Bronchial epithelial cell (primary cell): ENCODE data around the gene ASS1. TPM values are rescaled to one million over a fixed set of nuclear protein-coding genes. Genes with fewer than 3 reads are reported as not detected.

ENCODE experiments used
- DNase-seq: peaks from one replicate; pipeline ENCODE4 v3.0.0-alpha.2; 2010; ENCODE audit warnings: low read depth
- FAIRE-seq: peaks from 2 replicates; lab custom pipeline; 2011; peaks lifted over from hg19 to GRCh38; lab: Jason Lieb, UNC
- H3K27me3 ChIP-seq: 2 replicates; pipeline ENCODE4 v1.5.1; 2011; ENCODE audit warnings: low read length; ENCODE audit not compliant: control insufficient read depth, insufficient read depth
- H3K36me3 ChIP-seq: 2 replicates; pipeline ENCODE4 v1.5.1; 2011; ENCODE audit warnings: low read length; ENCODE audit not compliant: control insufficient read depth, insufficient read depth
- H3K4me3 ChIP-seq: 2 replicates; pipeline ENCODE4 v1.5.1; 2011; ENCODE audit warnings: mild to moderate bottlenecking, low read depth, low read length, control low read depth
- CTCF ChIP-seq: IDR thresholded peaks from 2 replicates; pipeline ENCODE4 v1.5.1; 2011; ENCODE audit warnings: mild to moderate bottlenecking, moderate library complexity, low read length, control low read depth, inconsistent platforms; ENCODE audit not compliant: insufficient read depth, severe bottlenecking
- total RNA-seq: library from RNA; depleted of rRNA; stranded (reverse); fragments of >200 nt; gene quantifications from 2 replicates; pipeline ENCODE4 v1.2.1, GENCODE V29; 2014

The ASS1 gene
- total RNA-seq, 1 donor from 2014 or later, result 415 TPM

GRCh38 chr9:130414910-130415746 is 29.6 kb upstream of the ASS1 start:
- no peak for FAIRE-seq
- peaks cover 8% of the 10 kb centered on the region for H3K27me3 ChIP-seq
- no peak for DNase-seq
- no peak overlapping the region for H3K4me3 ChIP-seq
- H3K36me3 ChIP-seq, result no peaks in the 10 kb centered on the region
- TF ChIP-seq CTCF, result no peak

DNA sequence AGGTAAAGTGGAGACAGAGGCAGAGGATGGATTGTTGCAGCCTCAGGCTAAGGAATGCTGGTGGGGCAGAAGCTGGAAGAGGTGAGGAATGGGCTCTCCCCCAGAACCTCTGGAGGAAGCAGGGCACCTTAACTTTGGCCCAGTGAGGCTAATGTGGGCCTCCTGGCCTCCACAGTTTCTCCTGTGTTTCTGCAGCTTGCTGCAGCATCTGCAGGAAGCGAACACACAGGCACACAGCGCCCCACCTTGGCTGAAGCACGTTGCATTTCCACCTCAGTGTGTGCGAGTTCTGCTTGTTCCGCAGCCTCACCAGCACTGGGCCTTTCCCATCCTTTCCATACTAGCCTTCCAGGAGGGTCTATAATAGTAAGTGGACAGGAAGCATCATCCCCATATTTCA is 27.2 kb upstream of the ASS1 start:
- DNase-seq (no peak), FAIRE-seq (no peak)
- peak; percentile 13 for TF ChIP-seq CTCF
- no peak overlapping the region for H3K4me3 ChIP-seq
- H3K27me3 ChIP-seq, result peaks cover 10% of the 10 kb centered on the region
- no peaks in the 10 kb centered on the region for H3K36me3 ChIP-seq

DNA sequence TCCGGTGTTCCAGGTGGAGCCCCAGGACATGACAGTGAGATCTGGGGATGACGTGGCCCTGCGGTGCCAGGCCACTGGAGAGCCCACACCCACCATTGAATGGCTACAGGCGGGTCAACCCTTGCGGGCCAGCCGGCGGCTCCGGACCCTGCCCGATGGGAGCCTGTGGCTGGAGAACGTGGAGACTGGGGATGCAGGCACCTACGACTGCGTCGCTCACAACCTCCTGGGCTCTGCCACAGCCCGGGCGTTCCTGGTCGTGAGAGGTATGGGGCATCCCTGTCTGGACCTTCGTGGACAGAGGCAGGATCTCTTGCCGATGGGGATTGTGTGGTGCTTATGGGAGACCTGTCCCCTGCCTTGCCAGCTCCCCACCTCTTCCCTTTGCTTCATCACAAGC is 26.0 kb upstream of the ASS1 start:
- no peak for TF ChIP-seq CTCF
- FAIRE-seq (no peak), DNase-seq (no peak)
- H3K27me3 ChIP-seq, result peaks cover 12% of the 10 kb centered on the region
- H3K36me3 ChIP-seq, result no peaks in the 10 kb centered on the region
- no peak overlapping the region for H3K4me3 ChIP-seq

DNA sequence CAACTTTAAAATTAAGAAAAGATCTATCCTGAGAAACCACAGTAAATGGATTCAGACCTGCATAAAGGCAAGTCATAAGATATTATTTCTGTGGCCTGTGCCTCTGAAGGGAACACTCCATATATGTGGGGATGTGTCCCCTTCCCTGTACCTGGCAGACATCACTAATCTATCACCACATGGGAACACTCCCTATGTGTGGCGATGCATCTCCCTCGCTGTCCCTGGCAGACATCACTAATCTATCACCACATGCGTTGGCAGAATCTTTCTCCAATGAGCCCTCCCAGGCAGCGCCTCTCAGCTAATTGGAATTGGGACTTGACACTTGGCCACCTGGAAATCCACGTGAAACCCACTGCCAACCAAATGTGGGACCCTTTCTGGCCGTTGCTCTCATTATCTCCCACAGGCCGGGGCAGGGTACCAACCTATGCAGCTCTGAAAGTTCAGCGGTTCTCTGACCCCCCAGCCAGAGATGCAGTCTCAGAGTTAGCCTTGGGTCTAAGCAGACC is 25.2 kb upstream of the ASS1 start:
- FAIRE-seq, result no peak
- DNase-seq, result no peak
- Histone ChIP-seq H3K4me3 (no peak overlapping the region), H3K36me3 (no peaks in the 10 kb centered on the region), H3K27me3 (peaks cover 12% of the 10 kb centered on the region)
- TF ChIP-seq CTCF, result no peak

DNA sequence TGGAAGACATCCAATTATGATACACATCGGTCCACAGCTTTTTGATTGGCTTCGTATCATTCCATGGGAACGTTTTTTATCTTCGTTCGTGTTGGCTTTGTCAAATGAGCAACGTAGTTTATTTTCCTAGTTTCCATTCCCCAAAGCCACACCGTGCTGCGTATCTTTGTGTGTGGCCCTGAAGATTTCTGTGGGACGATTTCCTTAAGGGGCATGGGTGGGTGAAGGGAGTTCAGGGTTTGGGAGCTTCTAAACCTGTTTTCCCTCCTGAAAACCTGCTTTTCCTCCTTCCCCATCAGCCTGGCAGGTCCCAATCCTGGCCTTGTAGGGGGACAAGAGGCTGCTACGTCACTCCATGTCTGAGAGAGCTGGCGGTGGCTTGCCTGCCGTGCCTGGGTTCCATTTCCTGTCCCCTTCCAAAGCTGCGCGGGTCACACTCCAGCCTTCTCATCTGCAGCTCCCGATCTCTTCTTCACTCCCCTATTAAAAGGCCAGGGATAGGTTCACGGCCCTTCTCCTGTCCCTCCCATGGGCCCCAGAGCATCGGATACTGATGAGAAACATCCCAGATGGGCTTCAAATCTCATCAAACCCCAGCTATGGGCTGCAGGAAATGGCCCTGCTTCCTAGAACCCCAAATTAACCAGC is 23.5 kb upstream of the ASS1 start:
- no peak for TF ChIP-seq CTCF
- no peaks in the 10 kb centered on the region for H3K36me3 ChIP-seq
- H3K4me3 ChIP-seq, result no peak overlapping the region
- peaks cover 14% of the 10 kb centered on the region for H3K27me3 ChIP-seq
- DNase-seq, result no peak
- no peak for FAIRE-seq
